ENCODE data around the gene EIF2B2. TPM values are rescaled to one million over a fixed set of nuclear protein-coding genes. Genes with fewer than 3 reads are reported as not detected.
A peak's percentile ranks its signal among the peaks of the same experiment; 100 is the strongest.

EIF2B2 gene
- total RNA-seq, 4 donors from 2014 or later: 28.1 to 56.2 (median 36.6) TPM

DNA sequence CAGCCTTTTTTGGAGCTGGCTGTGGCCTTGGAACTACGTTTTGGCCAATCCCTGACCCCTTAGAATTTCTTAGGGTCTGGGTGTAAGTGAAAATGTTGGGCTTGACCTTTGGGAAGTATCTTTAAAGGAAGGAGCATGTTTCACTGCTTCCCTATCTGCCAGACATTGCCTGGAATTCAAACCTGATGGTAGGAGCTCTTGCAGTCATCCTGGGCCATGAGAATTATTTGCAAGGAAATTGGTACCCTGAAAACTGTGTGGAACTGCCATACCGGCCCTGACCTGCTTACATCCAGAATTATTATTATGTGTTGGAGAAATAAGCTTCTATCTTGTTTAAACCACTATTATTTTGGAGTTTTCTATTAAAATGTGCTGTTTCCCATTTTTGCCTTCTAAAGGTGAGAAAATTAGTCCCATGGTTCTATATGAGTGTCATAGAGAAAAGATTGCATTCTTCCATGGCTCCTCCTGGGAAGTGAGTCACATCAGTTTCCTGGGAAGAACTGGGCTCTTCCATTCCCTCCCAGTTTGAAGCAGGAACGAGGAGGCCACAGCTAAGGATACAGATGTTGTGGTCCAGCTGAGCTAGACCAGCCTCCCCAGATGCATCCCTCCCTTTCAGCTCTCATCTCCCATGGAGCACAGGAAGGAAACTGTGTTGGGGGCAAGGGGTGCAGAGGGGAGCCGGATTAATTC lies 37.8 kb upstream of the EIF2B2 start:
- H3K9me3 ChIP-seq: no peaks in the 10 kb centered on the region
- no peak for ATAC-seq
- no peaks in the 10 kb centered on the region for H3K27me3 ChIP-seq
- TF ChIP-seq EP300 (IDR thresholded peaks at IDR 0.05): no peak
- TF ChIP-seq, protein P1, sequence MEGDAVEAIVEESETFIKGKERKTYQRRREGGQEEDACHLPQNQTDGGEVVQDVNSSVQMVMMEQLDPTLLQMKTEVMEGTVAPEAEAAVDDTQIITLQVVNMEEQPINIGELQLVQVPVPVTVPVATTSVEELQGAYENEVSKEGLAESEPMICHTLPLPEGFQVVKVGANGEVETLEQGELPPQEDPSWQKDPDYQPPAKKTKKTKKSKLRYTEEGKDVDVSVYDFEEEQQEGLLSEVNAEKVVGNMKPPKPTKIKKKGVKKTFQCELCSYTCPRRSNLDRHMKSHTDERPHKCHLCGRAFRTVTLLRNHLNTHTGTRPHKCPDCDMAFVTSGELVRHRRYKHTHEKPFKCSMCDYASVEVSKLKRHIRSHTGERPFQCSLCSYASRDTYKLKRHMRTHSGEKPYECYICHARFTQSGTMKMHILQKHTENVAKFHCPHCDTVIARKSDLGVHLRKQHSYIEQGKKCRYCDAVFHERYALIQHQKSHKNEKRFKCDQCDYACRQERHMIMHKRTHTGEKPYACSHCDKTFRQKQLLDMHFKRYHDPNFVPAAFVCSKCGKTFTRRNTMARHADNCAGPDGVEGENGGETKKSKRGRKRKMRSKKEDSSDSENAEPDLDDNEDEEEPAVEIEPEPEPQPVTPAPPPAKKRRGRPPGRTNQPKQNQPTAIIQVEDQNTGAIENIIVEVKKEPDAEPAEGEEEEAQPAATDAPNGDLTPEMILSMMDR (IDR thresholded peaks at IDR 0.05): no peak
- no peak overlapping the region for H3K27ac ChIP-seq
- WGBS, 2 donors (ENCODE audit: low coverage in 1 of 2): 89 to 93% methylated on average over 2 of the region's 4 CpGs
- H3K36me3 ChIP-seq: no peaks in the 10 kb centered on the region
- H3K4me3 ChIP-seq: no peak overlapping the region
- H3K4me1 ChIP-seq: peaks cover 0 to 21% (median 0%) of the 10 kb centered on the region in 3 donors

DNA sequence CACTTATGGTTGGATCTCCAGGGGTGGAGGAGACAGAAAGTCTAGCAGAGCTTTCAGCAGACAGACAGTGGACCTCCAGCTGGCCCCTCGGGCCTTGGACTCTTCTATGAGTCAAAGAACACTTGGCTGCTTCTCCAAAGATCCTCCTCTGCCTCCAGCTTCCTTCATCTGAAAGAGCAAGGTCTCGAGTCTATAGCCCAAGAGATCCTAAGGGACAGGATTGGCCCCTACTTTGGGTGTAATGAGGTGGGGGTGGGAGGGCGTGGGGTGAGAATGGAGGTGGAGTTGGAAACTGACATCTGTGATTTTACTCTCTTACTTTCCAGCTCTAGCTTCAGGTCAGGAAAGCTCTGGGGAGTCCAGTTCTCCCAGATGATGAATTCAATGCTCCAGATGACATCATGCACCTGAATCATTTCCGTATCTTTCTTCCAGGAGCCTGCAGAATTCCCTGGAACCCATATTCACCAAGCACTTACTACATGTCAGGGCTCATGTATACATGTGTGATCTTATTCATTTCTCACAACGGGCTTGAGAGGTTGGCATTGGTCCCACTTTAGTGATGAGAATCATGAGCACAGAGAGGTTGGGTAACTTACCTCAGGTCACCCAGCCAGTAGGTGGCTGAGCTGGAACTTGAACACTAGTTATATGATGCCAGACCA lies 37.1 kb upstream of the EIF2B2 start:
- peak; percentile 21 for ATAC-seq
- H3K36me3 ChIP-seq: no peaks in the 10 kb centered on the region
- H3K4me1 ChIP-seq: peaks cover 0 to 21% (median 0%) of the 10 kb centered on the region in 3 donors
- H3K4me3 ChIP-seq: no peak overlapping the region
- H3K9me3 ChIP-seq: no peaks in the 10 kb centered on the region
- H3K27me3 ChIP-seq: no peaks in the 10 kb centered on the region
- TF ChIP-seq, protein P1 (IDR thresholded peaks at IDR 0.05): no peak
- TF ChIP-seq POLR2A (IDR thresholded peaks at IDR 0.05) (no peak), POLR2AphosphoS5 (IDR thresholded peaks at IDR 0.05) (no peak)
- no peak overlapping the region for H3K27ac ChIP-seq
- WGBS, 2 donors (ENCODE audit: low coverage in 1 of 2): 56% methylated on average over 5 of the region's 5 CpGs; no CpG with 5 or more reads in 1 of the 2 donors

DNA sequence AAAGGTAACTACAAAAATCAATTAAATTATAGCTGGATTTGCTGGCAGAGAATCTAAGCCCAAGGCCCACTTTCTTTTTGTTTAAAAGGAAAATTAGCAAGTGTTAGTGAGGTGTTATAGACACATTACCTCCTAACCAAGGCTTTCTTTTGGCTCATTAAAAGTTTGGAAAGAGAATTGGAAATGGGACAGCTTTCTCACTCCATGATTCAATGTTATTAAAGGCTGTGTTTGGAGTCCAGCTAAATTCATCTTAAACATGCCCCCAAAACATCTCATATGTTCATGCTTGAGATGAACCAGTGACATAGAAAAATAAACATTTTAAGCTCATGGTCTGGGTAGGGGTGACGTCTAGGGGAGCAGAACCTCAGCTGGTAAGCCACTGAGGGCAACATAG lies 33.9 kb upstream of the EIF2B2 start:
- no peak for ATAC-seq
- WGBS, 2 donors (ENCODE audit: low coverage in 1 of 2): 46 to 67% methylated on average over 1 of the region's 1 CpG
- H3K36me3 ChIP-seq: no peaks in the 10 kb centered on the region
- no peak overlapping the region for H3K27ac ChIP-seq
- peaks cover 0 to 25% (median 4%) of the 10 kb centered on the region in 3 donors for H3K4me1 ChIP-seq
- H3K27me3 ChIP-seq: no peaks in the 10 kb centered on the region
- TF ChIP-seq EP300 (IDR thresholded peaks at IDR 0.05) (no peak), POLR2A (IDR thresholded peaks at IDR 0.05) (no peak), POLR2AphosphoS5 (IDR thresholded peaks at IDR 0.05) (no peak)
- TF ChIP-seq, protein P1 (IDR thresholded peaks at IDR 0.05): no peak
- H3K9me3 ChIP-seq: no peaks in the 10 kb centered on the region
- H3K4me3 ChIP-seq: no peak overlapping the region

DNA sequence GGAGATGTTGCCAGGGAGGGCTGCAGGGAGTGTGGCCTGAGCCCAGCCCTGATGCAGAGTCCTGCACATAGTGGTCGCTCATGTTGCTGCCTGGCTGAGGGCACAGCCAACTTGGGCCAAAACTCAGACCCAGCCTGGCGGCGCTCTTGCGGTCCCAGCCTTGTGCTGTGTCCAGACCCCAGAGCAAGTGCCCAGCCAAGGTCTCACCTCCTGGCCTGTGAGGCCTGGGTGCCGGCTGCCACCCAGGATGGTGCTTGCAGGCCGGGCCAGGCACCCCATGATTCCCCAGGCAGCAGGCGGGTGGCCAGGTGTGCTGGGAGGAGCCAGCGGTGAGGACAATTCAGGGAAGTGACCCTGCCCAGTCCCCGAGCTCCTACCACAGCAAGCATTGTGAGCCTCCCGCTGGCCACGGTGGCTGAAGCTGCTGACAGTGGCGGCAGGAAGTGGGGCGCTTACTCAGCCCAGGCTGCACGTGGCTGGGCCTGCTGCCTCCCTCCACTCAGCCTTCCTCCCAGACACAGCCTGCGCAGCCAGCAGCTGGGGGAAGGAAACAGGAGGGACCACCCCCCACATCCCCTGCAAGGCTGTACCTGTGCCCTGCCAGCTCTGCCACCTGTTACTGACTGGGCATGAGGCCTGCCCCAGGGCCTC lies 29.6 kb upstream of the EIF2B2 start:
- no peaks in the 10 kb centered on the region for H3K9me3 ChIP-seq
- no CpG with 5 or more reads among the region's 15 CpGs for WGBS, 2 donors (ENCODE audit: low coverage in 1 of 2)
- ATAC-seq: peak; percentile 58
- H3K4me3 ChIP-seq: no peak overlapping the region
- no peaks in the 10 kb centered on the region for H3K36me3 ChIP-seq
- peak overlapping the region in 2 of 4 donors; percentile 53 to 69 for H3K27ac ChIP-seq
- no peaks in the 10 kb centered on the region for H3K27me3 ChIP-seq
- TF ChIP-seq, protein P1 (IDR thresholded peaks at IDR 0.05): no peak
- peak; percentile 31 for TF ChIP-seq POLR2AphosphoS5 (IDR thresholded peaks at IDR 0.05)
- peaks cover 0 to 46% (median 13%) of the 10 kb centered on the region in 3 donors for H3K4me1 ChIP-seq

Measured in gastroesophageal sphincter (tissue), 4 donors.